GM21528 (cell line): ENCODE data around the gene GNA12.

Experiments used
- ATAC-seq: cut with Tn5 transposase; IDR thresholded peaks from one replicate; pipeline ENCODE4 v1.9.1; 2021; ENCODE audit warnings: mild to moderate bottlenecking, moderate library complexity; ENCODE audit not compliant: unreplicated experiment, low FRiP score

GNA12 gene

DNA sequence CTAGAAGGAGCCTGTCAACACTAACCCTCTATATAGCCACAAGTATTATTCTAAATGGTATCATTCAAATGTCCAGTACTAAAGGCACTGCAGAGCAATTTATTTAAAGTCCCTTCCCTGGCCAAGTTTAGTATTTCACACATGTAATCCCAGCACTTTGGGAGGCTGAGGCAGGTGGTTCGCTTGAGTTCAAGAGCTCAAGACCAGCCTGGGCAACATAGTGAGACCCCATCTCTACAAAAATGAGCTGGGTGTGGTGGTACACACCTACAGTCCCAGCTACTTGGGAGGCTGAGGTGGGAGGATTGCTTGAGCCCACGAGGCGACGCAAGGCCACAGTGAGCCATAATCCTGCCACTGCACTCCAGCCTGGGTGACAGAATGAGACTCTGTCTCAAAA is 3.6 kb downstream of the GNA12 start:
- no peak for ATAC-seq

DNA sequence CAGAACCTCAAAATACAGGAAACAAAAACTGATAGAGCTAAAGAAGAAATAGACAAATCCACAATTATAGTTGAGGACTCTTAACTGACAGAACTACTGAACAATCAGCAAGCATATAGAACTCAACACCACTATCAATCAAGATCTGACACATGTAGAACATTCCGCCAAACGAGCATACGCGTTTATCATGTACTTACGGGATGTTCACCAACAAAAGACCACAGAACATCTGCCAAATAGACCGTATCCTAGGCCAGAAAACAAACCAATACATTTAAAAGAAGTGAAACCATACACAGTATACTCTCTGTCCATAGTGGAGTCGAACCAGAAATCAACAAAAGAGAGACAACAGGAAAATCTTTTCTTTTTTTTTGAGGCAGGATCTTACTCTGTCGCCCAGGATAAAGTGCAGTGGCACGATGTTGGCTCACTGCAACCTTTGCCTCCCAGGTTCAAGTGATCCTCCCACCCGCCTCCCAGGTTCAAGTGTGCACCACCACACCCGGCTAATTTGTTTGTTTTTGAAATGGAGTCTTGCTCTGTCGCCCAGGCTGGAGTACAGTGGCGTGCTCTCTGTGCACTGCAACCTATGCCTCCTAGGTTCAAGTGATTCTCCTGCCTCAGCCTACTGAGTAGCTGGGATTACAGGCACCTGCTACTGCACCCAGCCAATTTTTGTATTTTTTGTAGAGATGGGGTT is 5.1 kb downstream of the GNA12 start:
- ATAC-seq: no peak

DNA sequence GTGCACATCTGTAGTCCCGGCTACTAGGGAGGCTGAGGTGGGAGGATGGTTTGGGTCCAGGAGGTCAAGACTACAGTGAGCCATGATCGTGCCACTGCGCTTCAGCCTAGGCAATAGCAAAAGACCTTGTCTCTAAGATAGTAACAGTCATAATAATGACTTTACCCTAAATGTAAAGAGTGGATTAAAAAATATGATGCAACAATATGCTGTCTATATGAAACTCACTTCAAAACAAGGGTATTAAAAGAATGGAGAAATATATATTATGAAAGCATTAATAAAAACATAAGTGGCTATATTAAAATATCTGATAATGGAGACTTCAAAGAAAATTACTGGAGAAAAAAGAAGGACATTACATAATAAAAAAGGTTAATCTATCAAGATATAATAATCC is 5.7 kb downstream of the GNA12 start:
- no peak for ATAC-seq

DNA sequence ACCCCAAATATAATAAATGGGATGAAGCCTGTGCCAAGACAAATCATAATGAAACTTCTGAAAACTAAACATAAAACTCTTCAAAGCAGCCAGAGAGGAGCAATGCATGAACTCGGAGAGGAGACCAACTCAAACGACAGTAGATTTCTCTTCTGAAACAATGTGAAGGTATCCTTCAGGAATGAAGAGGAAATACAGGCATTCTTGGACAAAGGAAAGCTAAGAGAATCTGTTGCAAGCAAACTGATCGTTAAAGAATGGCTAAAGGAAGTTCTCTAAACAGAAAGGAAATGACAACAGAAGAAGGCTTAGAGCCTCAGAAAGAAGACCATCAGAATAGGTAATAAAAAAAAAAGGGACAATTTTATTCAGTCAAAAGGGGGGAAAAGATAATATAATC is 6.6 kb downstream of the GNA12 start:
- ATAC-seq: no peak

DNA sequence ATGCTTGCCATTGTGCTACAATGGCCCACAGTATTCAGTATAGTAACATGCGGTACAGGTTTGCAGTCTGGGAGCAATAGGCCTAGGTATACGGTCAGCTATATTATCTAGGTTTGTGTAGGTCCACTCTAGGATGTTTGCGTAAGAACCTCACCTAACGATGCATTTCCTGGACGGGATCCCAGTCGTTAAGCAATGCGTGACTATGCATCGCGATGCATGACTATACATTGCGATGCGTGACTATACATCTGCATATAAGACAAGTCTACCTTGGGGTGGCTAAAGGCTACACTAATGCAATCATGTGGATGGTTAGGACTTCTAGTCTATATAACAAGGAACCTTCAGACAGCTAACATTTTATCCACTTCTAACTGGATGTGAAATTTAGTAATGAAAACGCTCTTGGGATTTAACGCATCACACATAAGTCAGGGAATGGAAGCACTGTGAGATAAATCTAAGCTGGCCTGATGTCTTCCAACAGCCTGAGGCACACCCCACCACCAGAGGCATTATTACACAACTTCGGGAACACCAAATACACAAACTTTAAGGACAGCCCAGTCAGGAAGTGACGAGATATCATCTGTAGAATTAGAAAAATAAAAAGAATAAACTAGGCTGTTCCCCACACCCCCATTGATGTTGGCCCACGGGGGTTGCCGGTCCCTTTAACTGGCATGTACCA is 9.2 kb downstream of the GNA12 start:
- no peak for ATAC-seq

DNA sequence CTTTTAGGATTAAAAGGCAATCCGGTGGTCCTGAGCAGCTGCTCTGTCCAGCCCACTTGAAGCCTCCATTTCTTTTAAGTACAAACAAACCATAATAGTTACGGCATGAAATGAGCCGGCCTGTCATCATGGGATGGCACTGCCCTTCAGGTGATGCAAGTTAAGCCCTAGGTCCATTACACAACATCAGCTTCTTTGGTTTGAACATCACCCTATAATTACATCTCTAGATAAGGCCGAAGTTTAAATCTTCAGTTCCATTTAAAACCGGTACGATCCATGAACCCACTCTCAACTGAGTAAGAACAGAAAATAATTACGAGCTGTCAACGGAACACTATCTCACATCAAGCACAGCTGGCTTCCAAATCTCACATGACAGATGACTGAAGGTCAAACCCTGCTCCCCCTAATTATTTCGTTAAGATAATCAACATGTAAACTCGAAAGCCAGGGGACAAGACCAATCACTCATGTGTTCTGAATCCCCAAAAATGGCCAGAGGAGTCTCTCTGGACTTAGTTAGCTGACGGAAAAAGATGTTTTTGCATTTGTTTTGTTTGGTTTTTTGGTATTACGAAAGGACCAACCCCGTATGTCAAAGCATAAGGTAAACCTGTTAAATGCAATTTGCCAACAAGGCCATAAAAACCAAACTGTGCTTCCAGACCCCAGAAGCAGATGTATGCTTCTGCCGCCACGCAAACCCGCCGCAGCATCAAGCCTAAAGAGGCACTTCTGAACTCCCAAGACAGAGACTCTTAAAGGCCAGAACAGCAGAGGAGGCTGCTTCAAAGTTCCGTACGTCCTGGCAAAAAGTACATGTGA is 10.8 kb downstream of the GNA12 start:
- ATAC-seq: no peak

DNA sequence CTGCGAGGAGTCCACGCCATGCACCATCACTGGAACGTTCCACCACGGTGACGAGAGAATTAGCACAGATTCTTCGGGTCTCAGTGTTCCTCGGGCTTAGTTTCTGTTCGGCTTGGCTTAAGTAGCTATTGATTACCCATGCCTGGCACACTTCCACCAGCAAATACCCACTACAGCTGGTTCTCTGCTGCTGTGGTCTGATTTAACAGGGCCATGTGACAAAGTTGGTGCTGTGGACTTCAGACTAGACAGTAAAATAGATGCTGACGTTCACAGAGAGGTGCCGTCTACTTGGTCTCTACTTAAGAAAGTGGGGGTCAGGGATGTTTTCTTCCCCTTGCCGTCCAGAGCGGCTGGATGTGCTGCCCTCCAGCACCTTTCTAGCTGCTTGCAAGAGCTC is 11.6 kb downstream of the GNA12 start:
- ATAC-seq: no peak

DNA sequence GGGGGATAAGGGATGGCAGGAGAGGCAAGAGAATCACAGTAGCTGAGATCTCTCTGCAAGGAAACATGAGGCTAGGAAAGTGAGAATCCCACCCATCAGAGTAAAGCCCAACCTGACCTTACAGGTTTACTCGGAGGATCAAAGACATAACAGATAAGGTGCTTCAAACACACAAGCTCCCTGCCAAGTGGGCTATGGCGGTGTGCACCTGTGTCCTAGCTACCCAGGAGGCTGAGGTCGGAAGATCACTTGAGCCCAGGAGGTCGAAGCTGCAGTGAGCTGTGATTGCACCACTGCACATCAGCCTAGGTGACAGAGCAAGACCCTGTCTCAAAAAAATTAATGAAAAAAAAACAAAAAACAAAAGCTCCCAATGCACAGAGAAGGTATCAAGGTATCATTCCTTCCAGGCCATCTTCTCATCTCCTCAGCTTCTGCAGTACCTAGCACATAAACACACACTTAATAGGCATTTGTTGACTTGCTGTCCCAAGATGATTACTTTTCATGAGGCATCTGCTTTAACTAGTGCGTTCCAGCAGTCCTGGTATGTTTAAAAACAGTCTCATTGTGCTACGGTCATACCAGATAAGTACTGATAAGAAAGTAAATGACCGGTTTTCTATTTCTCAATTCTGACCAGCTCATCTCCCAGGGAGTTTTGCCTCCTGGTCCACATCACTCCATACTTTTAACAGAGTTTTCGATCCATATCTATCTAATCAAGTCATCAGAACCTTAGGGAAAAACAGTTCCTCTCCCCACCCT is 13.3 kb downstream of the GNA12 start:
- no peak for ATAC-seq

DNA sequence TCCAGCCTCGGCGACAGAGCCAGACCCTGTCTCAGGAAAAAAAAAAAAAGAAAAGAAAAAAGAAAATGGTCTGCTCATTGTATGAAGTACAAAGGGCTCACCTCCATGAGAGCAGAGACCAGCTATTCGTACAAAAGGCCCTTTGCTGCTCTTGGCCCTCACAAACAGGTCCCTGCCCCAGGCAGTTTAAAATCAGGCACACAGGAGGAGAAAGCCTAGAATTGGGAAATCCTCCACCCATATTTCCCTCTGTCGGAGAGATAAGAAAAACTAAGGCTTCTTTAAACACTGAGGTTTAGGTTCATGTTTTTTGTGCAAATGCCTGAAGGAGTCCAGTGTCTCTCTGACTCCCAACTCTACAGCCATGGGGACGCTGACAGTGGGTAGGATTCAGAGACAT is 15.1 kb downstream of the GNA12 start:
- no peak for ATAC-seq

DNA sequence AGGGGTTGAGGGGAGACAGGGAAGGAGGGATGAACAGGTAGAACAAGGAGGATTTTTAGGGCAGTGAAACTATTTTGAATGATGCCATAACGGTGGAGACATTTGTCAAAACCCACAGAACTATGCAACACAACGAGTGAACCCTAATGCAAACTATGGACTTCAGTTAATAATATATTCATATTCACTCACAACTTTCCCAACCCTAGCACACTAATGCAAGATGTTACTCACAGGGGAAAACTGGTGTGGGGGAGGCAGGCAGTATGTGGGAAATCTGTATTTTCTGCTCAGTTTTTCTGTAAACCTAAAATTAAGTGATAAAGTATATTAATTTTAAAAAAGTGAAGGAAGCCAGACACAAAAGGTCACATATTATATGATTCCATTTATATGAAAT is 17.3 kb downstream of the GNA12 start:
- ATAC-seq: no peak

DNA sequence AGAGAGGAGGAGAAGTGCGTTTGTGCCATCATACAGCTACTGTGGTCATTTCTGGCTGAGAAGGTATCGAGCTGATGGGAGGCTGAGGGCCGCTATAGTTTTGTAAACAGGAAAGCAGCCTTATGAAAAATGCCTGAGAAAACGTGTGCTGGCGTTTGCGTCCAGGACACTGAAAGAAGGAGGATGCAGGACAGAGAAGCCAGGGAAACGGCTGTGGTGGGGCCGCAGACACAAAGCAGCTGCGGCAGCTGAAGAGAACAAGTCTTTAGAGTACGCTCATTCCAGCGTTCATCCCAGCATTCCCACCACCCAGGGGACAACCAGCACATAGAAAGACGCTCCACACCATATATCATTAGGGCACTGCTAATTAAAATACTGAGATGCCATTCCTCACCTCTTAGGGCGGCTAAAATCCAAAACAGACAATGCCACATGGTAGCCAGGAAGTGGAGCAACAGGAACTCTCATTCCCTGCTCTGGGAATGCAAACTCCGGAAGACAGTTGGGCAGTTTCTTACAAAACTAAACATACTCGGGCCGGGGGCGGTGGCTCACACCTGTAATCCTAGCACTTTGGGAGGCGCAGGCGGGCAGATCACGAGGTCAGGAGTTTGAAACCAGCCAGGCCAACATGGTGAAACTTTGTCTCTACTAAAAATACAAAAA is 18.4 kb downstream of the GNA12 start:
- ATAC-seq: no peak

DNA sequence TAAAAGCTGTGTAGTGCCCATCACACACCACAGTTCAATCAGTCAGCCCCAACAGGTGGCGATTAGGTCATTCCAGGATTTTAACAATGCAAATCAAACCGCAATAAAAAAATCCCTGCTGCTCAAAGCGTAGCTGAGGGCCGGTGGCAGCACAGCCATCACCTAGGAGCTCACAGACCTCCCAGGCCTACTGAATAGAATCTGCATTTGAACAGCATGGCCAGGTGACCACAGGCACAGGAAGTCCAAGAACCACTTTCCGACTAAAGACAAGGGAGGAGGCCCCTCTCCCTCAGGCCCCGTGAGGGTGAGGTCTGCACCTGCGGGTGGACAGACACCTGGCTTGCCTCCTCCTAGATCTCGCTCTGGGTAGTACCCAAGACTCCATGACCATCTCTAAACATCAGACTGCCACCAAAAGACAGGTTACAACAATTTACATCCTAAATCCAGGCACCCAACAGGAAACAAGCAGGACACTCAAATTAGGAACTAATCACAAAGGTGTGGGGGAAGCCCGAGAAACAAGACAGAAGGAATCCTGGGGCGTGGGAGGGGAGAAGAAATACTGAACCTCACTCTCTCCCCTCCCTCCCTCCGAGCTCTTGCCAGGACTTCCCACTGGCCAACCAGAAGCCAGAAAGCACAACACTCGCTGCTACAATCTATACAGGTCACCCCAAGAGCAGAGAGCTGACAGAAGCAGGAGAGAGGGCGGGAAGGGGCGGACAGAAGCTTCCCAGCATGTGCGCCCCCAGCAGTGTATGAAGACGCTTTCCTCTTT is 19.2 kb downstream of the GNA12 start:
- peak; percentile 54 for ATAC-seq

DNA sequence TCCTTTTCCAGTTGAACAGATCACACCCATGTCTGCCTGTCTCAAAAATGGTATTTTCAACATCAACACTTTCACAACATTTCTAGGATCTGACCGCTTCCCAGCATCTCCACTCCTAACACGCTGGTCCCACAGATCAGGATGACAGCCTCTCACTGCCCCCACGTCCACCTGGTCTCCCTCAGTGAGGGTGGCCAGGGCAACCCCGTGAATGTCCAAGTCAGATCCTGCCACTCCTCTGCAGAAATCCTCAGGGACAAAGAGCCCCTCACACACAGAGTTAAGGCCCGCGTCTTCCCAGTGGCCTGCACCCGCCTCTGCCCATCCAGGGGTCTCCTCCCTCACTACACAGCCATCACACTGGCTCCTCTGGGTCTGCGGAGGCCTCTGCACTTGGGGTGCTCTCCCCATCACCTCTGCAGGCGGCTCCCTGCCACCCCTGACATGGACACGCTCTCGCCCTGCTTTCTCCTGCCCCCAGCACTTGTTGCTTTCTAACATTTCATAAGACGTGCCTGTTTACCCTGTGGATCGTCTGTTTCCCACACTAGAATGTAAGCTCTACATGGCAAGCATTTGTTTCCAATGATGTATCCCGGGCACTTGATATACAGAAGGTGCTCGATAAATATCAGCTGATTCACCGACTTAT is 20.0 kb downstream of the GNA12 start:
- ATAC-seq: no peak

DNA sequence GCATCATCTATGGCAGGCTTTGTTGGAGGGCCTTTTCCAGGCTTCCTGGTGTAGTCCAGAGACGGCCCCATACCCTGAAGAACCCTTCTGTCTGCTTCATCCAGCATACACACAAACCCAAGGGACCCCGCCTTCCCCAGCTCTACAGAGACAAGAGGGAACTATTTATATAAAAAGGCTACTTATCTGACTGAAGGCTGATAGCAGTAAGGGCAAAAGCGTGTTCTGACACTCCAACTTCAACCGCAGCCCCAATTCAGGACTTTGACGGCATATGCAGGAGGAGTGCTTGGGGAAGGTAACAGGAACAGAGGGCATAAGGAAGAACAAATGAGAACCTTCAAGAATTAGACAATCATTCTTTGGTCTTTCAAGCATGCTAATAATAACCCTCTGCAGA is 21.0 kb downstream of the GNA12 start:
- no peak for ATAC-seq

DNA sequence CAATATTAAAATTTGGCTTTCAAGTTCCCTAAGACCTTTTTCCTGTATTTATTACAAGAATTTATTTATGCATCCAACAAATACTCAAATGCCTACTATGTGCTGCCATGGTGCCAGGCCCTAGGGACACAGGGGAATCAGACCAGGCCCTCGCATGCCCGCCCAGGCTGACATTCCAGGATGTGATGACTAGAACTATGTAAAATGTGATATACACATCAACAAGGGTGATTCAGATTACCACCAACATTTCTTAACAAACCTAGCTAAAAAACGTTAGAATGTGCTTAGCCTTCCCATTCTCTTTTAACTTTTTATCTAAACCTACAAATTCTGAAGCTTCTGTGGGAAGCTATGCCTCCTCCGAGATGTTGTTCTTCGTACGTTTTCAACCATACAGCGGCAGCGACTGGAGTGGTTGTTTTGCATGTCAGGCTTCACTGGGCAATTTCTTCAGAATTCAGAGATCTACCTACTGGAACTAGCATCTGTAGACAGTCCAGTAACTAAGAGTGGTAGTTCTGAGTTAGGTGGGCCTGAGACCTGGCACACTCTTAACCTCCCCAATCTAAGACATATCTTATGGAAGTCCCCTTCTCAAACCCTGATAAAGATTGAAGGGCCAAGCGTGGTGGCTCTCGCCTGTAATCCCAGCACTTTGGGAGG is 22.1 kb downstream of the GNA12 start:
- ATAC-seq: no peak

DNA sequence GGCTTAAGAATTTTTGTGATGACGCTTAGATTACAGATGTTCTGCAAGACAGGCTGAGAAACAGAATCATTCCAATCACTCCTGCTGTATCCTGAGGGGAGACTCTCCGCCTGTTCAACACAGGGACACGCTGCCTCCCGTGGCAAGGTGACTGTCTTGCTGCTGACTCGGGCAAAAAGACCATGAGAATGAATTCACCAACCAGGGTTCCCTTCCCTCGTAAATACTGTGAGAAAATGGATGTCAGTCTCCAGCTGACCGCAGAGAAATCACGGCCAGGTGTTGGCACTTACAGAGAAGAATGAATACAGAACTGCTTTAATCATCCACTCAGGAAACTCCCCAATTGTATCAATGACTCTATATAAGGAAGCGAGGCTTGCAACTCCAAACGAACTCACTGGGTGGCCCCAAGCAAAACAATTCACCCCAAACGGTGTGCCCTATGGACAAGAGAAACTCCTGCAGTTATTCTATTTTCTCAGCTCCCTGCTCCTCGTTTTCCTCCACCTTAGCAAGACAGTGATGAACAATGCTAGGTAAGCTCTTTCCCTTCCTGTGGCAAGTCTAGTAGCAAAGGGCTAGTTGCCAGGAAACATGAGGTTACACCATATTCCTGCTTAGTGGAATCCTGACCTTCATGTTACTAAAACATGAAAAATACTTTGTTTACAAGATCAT is 22.8 kb downstream of the GNA12 start:
- no peak for ATAC-seq

DNA sequence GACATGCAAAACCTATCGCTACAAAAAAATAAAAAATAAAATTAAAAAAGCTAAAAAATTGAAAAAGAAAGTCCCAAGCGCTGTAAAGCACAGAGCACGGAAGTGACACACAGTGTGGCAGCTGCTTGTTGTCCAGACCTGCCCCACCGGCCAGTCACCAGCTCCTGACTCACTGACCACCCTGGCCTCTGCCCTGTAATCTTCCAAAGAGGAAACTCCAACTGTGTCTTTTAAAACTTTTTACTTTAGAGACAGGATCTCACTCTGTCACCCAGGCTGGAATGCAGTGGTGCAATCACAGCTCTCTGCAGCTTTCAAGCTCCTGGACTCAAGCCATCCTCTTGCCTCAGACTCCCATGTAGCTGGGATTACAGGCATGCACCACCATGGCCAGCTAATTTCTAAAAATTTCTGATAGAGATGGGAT is 23.6 kb downstream of the GNA12 start:
- no peak for ATAC-seq

DNA sequence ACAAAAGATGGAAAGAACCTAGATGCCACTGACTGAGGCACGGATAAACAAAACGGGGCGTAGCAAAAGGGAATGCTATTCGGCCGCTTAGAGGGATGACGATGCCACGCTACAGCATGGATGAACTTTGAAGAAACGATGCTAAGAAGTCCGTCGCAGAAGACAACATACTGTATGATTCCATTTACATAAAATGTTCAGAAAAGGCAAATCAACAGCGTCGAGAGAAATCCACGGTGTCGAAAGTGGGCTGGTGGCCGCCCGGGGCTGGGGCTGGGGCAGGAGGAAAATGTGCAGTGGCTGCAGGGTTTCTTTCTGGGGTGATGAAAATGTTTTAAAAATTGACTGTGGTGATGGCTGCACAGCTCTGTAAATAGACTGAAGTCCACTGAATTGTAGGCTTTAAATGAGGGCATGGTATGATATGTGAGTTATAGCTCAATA is 24.1 kb downstream of the GNA12 start:
- no peak for ATAC-seq
